Stimulated activated CD4-positive, alpha-beta T cell treated with anti-CD3 and anti-CD28 coated beads, Interleukin-4, amount 100 ng/mL, for 1 hour (primary cell): Measurements from ENCODE around the gene ASB5.
"Not testable (repeated sequence)": the region's sequence is repeated elsewhere in the genome, so short reads cannot be mapped to it uniquely, and the experiment has no call there.

Experiments used
- DNase-seq: peaks from one replicate; pipeline ENCODE4 v3.0.0-alpha.2; 2020

Gene ASB5

DNA sequence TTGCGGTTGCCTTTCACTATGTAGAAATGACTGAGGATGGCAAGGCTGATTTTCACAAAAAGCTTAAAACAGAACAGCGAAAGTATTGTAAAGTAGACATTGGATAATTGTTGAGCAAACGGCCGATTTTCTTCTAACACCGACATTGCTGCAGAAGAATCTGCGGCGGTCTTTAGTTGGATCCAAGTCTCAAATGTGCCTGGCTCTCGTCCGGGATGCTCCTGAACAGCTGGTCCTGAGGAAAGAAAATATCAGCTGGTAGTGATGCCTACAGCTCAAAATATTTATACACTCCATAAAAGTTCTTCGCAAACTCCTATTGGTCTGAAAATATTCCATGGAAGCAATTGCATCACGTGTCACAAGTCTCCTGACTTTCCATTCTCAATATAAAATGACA, at the start of gene ASB5:
Gene ASB5, minus strand, starts transcription at position 260 of the 400 bp plus-strand sequence. Its CDS starts 114 bp downstream, at position 146.
- DNase-seq: no peak

GRCh38 chr4:176313596-176314336, 44.7 kb upstream of the ASB5 start:
- no peak for DNase-seq

GRCh38 chr4:176309772-176310171, 40.8 kb upstream of the ASB5 start:
- no peak for DNase-seq

- no peak for DNase-seq
These were observed 40.0 kb upstream of the ASB5 start for GRCh38 chr4:176309046-176309445.

GRCh38 chr4:176308441-176308840, 39.4 kb upstream of the ASB5 start:
- DNase-seq: no peak

- DNase-seq: no peak
These were observed 38.6 kb upstream of the ASB5 start for GRCh38 chr4:176307666-176307930.

- DNase-seq: no peak
These were observed 38.0 kb upstream of the ASB5 start for GRCh38 chr4:176306837-176307665.

- no peak for DNase-seq
These were observed 34.9 kb upstream of the ASB5 start for GRCh38 chr4:176303938-176304337.

GRCh38 chr4:176302283-176303275, 33.6 kb upstream of the ASB5 start:
- no peak for DNase-seq

GRCh38 chr4:176300565-176300964, 31.5 kb upstream of the ASB5 start:
- DNase-seq: no peak

- DNase-seq: no peak
These were observed 31.0 kb upstream of the ASB5 start for GRCh38 chr4:176300036-176300435.

- no peak for DNase-seq
These were observed 29.6 kb upstream of the ASB5 start for GRCh38 chr4:176298664-176299063.

- not testable (repeated sequence) for DNase-seq
These were observed 26.9 kb upstream of the ASB5 start for GRCh38 chr4:176295907-176296306.

DNA sequence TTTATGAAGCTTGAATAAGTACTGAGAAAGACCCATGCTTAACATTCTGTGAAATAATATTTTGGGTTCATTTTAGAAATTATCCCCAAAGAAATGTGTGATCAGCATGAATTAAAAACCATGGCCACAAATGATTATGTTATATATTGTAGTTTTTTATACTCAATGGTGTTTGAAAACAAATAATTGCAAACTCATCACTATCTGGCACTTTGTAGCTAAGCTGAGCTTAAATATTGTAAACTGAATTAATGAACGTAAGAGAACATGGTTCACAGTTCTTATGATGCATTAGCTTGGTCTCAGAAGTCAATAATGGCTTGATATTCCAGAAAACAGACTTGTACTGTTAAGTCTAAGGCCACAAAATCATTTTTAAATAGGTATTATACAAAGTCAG, 24.6 kb upstream of the ASB5 start:
- DNase-seq: no peak

DNA sequence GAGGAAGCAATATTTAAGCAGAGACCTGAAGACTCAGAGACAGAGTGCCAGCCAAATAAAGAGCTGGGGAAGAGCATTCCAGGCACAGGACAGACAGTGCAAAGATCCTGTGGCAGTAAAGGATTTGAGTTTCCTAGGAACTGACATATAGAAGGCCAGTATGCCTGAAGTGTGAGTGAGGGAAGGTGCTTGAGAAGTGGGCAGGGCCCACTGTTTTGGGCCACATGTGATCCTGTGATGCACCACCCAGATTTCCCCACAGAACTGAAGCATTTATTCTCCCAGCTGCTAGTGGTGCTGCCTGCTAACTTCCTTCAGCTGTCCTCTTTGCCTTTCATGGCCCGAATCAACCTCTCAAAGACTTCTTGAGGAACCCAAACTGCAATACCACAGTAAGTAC, 23.9 kb upstream of the ASB5 start:
- DNase-seq: no peak

- DNase-seq: no peak
These were observed 22.7 kb upstream of the ASB5 start for GRCh38 chr4:176291748-176292147.

DNA sequence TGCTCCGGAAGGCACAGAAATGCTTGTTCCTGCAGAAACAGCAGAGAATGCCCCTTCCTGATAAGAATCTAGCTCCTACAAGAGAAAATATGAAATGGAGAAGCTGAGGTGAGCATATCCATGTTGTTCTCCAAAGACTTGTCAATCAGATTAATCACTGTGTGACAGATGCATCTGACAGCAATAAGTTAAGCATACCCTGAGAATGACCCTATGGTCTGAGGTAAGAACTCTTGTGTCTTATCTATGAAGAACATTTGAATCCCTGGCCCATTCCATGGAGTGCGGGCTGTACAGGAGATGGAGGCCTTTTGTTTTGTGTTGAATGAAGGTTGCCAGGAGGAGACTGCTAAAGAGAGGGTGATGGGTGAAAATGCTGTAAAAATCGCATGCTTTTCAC, 21.5 kb upstream of the ASB5 start:
- no peak for DNase-seq

GRCh38 chr4:176289561-176289960, 20.5 kb upstream of the ASB5 start:
- DNase-seq: no peak

GRCh38 chr4:176288020-176288419, 19.0 kb upstream of the ASB5 start:
- no peak for DNase-seq

- DNase-seq: no peak
These were observed 18.5 kb upstream of the ASB5 start for GRCh38 chr4:176287546-176287945.

DNA sequence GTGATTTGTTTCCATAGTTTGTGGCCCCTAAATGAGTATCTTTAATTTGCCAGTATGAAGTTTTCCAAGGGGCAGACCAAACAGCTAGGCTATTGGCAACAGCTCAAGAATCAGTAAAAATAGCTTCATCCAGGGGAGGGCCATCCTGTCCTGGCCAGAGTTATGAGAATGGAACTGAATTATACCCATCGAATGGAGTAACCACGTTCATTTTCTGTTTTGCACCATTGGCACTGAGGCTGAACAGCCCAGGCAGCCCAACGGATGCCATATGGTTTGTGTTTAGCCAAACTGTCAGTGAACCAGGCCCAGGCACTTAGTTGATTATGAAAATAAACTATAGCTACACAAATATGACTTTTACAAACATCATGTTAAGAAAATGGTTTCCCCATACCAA, 17.7 kb upstream of the ASB5 start:
- DNase-seq: no peak

DNA sequence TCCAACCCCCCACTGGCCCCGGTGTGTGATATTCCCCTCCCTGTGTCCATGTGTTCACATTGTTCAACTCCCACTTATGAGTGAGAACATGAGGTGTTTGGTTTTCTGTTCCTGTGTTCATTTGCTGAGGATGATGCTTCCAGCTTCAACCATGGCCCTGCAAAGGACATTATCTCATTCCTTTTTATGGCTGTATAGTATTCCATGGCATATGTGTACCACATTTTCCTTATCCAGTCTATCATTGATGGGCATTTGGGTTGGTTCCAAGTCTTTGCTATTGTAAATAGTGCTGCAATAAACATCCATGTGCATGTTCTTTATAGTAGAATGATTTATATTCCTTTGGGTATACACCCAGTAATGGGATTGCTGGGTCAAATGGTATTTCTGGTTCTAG, 10.5 kb upstream of the ASB5 start:
- not testable (repeated sequence) for DNase-seq

GRCh38 chr4:176277162-176277904, 8.3 kb upstream of the ASB5 start:
- DNase-seq: peak; percentile 34
